ENCODE data around the gene PEX16. TPM values are rescaled to one million over a fixed set of nuclear protein-coding genes. Genes with fewer than 3 reads are reported as not detected.

PEX16 gene
- polyA plus RNA-seq (2013), result 24.9 TPM

DNA sequence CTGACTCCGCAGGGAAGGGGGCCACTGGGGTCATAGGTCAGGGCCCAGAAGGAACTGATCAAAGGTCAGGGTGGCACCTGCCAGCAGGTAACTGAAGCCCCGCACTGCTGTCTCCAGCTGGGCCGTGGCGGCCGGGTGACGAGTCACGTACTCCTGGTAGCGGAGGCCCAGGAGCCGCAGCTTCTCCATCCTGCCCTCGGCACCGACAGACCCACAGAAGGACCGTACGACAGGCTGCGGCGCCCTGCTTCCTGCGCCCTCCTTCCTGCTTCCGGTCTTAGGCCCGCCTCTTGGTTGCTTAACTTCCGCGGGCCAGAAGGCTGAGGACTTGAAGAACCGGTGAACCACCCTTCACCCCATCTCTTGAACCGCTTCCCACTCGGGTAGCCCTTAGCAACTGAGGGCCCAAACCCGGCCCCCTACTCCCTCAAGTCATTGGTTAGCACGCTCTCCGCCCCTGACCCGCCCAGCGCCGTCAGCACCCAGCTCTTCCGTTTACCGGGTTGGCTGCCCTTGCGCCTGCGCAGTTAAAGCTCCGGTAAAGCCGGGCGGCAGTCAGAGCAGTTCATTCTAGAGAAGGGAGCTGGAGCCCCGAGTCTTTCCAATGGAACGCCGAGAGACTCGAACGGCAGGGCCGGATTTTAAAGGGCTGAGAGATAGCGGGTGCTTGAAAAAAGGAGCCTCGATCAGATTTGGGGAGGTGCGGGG is at the start of gene PEX16:
TSS of gene PEX16 (minus strand) at position 255 of the 708 bp plus-strand sequence. CDS start at position 189, 66 bp downstream.
- Histone ChIP-seq H3K9me3 (ENCODE audit: control extremely low read depth in 1 of 5, control insufficient read depth in 4 of 5, insufficient read depth in 2 of 5, low read depth in 1 of 5, low read length in 4 of 5) (no peaks in the 10 kb centered on the region), H3K27me3 (replicated peaks in 2 of 5; ENCODE audit: control insufficient read depth in 4 of 5, insufficient read depth in 5 of 5, low read length in 4 of 5) (peaks cover 0 to 19% (median 3%) of the 10 kb centered on the region in 5 experiments)

DNA sequence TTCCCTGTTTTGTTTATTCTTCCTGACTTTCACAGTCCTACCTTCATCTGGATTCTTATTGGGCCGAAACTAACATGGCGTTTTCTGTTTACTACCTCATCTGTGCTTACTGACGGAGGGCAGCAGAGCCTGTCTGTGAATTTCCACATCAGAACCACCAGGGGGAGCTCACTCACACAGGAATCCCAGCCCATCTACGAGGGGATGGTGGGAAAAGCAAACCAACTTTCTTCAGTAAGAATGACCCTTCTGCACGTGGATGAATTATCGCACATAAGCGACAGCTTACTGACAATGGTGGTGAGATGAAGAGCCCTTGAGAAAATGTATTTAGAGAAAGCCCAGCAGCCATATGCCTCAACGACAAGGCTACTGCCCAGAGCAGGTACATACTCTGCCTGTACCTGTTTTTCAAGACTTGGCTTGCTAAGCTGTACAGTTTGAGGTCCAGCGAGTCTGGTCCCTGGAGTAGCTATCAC is 47.3 kb upstream of the PEX16 start:
- Histone ChIP-seq H3K27ac (ENCODE audit: insufficient read depth in 1 of 2, low read depth in 1 of 2, low read length in 2 of 2, poor library complexity in 1 of 2, severe bottlenecking in 2 of 2) (no peak overlapping the region), H3K4me1 (ENCODE audit: control extremely low read depth in 1 of 4, control insufficient read depth in 4 of 4, insufficient read depth in 4 of 4, low read length in 3 of 4) (peaks cover 0 to 6% (median 4%) of the 10 kb centered on the region in 4 experiments), H3K4me3 (ENCODE audit: control insufficient read depth in 1 of 7, extremely low read depth in 1 of 7, insufficient read depth in 4 of 7, low read depth in 2 of 7, low read length in 6 of 7) (no peak overlapping the region), H3K36me3 (ENCODE audit: control insufficient read depth in 4 of 4, insufficient read depth in 4 of 4, low read length in 3 of 4) (peaks cover 21 to 56% (median 32%) of the 10 kb centered on the region in 4 experiments), H3K9me3 (ENCODE audit: control extremely low read depth in 1 of 5, control insufficient read depth in 4 of 5, insufficient read depth in 2 of 5, low read depth in 1 of 5, low read length in 4 of 5) (no peaks in the 10 kb centered on the region), H3K27me3 (replicated peaks in 2 of 5; ENCODE audit: control insufficient read depth in 4 of 5, insufficient read depth in 5 of 5, low read length in 4 of 5) (no peaks in the 10 kb centered on the region)
- CTCF ChIA-PET, result interaction anchor here (0.8 to 4.5 kb wide), 32 partner anchors 9 to 351 kb away, joined by 3 to 40 read pairs (median 6); partner anchors contain the start of gene PEX16
- 54% methylated on average over 5 of the region's 9 CpGs for WGBS (ENCODE audit: insufficient coverage)
- POLR2A ChIA-PET, result no interaction called here
- peak; percentile 76 to 86 (median 80) for DNase-seq

More for the DNA sequence above, at the start of gene PEX16:
- H3K4me3 ChIP-seq (ENCODE audit: control insufficient read depth in 1 of 7, extremely low read depth in 1 of 7, insufficient read depth in 4 of 7, low read depth in 2 of 7, low read length in 6 of 7), result peak within 1 kb of the TSS; percentile 86 to 98 (median 93)
- POLR2A ChIA-PET, result interaction anchor here (2.3 kb wide), 1 partner anchor 19 kb away, joined by 6 read pairs; no protein-coding TSS in a partner anchor
- peaks cover 0 to 35% (median 21%) of the 10 kb centered on the region in 4 experiments for H3K36me3 ChIP-seq (ENCODE audit: control insufficient read depth in 4 of 4, insufficient read depth in 4 of 4, low read length in 3 of 4)
- peak; percentile 99 to 100 (median 99) for DNase-seq
- peak within 1 kb of the TSS; percentile 83 to 95 for H3K27ac ChIP-seq (ENCODE audit: insufficient read depth in 1 of 2, low read depth in 1 of 2, low read length in 2 of 2, poor library complexity in 1 of 2, severe bottlenecking in 2 of 2)
- peaks cover 4 to 50% (median 39%) of the 10 kb centered on the region in 4 experiments for H3K4me1 ChIP-seq (ENCODE audit: control extremely low read depth in 1 of 4, control insufficient read depth in 4 of 4, insufficient read depth in 4 of 4, low read length in 3 of 4)
- WGBS (ENCODE audit: insufficient coverage), result under 1% methylated on average over 43 of the region's 45 CpGs
- CTCF ChIA-PET, result interaction anchor here (0.8 to 1.3 kb wide), 4 partner anchors 9 to 48 kb away, joined by 3 to 5 read pairs (median 3); no protein-coding TSS in a partner anchor

DNA sequence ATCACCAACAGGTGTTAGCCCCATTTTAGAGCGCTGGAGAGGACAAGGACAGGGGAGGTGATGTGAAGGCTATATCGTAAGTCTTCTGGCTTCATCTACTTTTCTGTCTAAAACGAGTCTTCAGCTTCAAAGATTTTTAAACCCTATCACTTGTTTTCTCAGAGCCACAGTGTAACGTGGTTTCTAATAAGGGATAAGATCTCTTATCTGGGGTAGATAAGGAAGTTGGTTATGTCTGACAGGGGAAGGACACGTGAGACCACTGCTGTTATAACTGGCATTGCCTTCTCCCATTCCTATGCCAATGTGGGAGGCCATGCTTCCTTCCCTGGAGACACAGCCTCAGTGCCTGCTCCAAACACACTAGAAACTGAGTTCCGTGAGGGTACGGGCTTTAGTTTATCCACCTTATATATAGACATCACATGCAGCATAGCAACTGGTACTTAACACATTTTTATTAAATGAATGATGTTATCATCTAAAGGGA is 44.1 kb upstream of the PEX16 start:
- no peak for DNase-seq
- Histone ChIP-seq H3K36me3 (ENCODE audit: control insufficient read depth in 4 of 4, insufficient read depth in 4 of 4, low read length in 3 of 4) (peaks cover 13 to 45% (median 20%) of the 10 kb centered on the region in 4 experiments), H3K4me1 (ENCODE audit: control extremely low read depth in 1 of 4, control insufficient read depth in 4 of 4, insufficient read depth in 4 of 4, low read length in 3 of 4) (peaks cover 0 to 6% (median 4%) of the 10 kb centered on the region in 4 experiments), H3K27me3 (replicated peaks in 2 of 5; ENCODE audit: control insufficient read depth in 4 of 5, insufficient read depth in 5 of 5, low read length in 4 of 5) (no peaks in the 10 kb centered on the region), H3K4me3 (ENCODE audit: control insufficient read depth in 1 of 7, extremely low read depth in 1 of 7, insufficient read depth in 4 of 7, low read depth in 2 of 7, low read length in 6 of 7) (no peak overlapping the region), H3K27ac (ENCODE audit: insufficient read depth in 1 of 2, low read depth in 1 of 2, low read length in 2 of 2, poor library complexity in 1 of 2, severe bottlenecking in 2 of 2) (no peak overlapping the region), H3K9me3 (ENCODE audit: control extremely low read depth in 1 of 5, control insufficient read depth in 4 of 5, insufficient read depth in 2 of 5, low read depth in 1 of 5, low read length in 4 of 5) (peaks cover 0 to 6% (median 0%) of the 10 kb centered on the region in 5 experiments)
- 59% methylated on average over 3 of the region's 7 CpGs for WGBS (ENCODE audit: insufficient coverage)
- ChIA-PET POLR2A (no interaction called here), CTCF (interaction anchor here (4.5 kb wide), 1 partner anchor 45 kb away, joined by 40 read pairs; no protein-coding TSS in a partner anchor)

DNA sequence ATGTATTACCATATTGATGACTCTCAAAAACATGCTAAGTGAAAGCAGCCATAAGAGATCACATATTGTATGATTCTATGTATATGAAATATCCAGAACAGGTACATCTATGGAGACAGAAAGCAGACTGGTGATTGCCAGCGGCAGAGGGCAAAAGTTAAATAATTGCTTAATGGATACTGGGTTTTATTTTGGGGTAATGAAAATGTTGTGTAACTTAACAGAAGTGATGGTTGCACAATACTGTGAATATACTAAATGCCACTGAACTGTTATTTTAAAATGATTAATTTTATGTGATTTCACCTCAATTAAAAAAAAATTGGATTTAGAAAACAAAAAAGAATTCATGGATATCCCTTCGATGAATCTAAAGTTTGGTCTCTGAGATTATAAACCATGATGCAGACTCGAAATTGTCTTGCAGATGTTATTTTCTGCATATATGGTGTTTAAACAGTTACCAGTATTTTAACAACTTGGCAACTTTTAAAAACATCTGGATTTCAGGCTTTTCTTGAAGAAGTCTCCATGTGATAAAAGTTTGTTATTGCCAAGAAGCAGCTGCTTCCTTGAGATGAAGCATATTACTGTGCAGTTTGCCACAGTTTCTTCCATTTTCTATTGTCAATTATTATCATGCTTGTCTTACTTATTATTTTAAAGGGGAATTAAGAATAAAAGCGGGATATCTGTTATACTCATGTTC is 42.9 kb upstream of the PEX16 start:
- Histone ChIP-seq H3K4me1 (ENCODE audit: control extremely low read depth in 1 of 4, control insufficient read depth in 4 of 4, insufficient read depth in 4 of 4, low read length in 3 of 4) (peaks cover 0 to 6% (median 4%) of the 10 kb centered on the region in 4 experiments), H3K27ac (ENCODE audit: insufficient read depth in 1 of 2, low read depth in 1 of 2, low read length in 2 of 2, poor library complexity in 1 of 2, severe bottlenecking in 2 of 2) (no peak overlapping the region), H3K4me3 (ENCODE audit: control insufficient read depth in 1 of 7, extremely low read depth in 1 of 7, insufficient read depth in 4 of 7, low read depth in 2 of 7, low read length in 6 of 7) (no peak overlapping the region), H3K36me3 (ENCODE audit: control insufficient read depth in 4 of 4, insufficient read depth in 4 of 4, low read length in 3 of 4) (peaks cover 16 to 50% (median 21%) of the 10 kb centered on the region in 4 experiments), H3K9me3 (ENCODE audit: control extremely low read depth in 1 of 5, control insufficient read depth in 4 of 5, insufficient read depth in 2 of 5, low read depth in 1 of 5, low read length in 4 of 5) (peaks cover 0 to 7% (median 0%) of the 10 kb centered on the region in 5 experiments), H3K27me3 (replicated peaks in 2 of 5; ENCODE audit: control insufficient read depth in 4 of 5, insufficient read depth in 5 of 5, low read length in 4 of 5) (no peaks in the 10 kb centered on the region)
- CTCF ChIA-PET, result no interaction called here
- DNase-seq, result peak in 1 of 3 donors; percentile 6
- POLR2A ChIA-PET, result no interaction called here
- WGBS (ENCODE audit: insufficient coverage), result no CpG with 5 or more reads among the region's 4 CpGs

DNA sequence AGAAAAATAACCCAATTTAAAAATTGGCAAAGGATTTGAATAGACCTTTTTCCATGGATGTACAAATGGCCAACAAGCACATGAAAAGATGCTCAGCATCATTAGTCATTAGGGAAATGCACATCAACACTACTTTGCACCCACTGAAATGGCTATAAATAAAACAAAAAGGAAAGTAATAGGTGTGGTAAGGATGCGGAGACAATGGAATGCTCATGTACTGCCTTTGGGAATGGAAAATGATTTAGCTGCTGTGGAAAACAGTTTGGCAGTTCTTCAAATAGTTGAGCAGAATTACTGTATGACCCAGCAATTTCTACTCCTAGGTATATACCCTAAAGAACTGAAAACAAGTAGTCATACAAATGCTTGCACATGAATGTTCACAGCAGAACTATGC is 42.2 kb upstream of the PEX16 start:
- peaks cover 14 to 50% (median 18%) of the 10 kb centered on the region in 4 experiments for H3K36me3 ChIP-seq (ENCODE audit: control insufficient read depth in 4 of 4, insufficient read depth in 4 of 4, low read length in 3 of 4)
- H3K4me3 ChIP-seq (ENCODE audit: control insufficient read depth in 1 of 7, extremely low read depth in 1 of 7, insufficient read depth in 4 of 7, low read depth in 2 of 7, low read length in 6 of 7), result no peak overlapping the region
- H3K4me1 ChIP-seq (ENCODE audit: control extremely low read depth in 1 of 4, control insufficient read depth in 4 of 4, insufficient read depth in 4 of 4, low read length in 3 of 4), result peaks cover 0 to 6% (median 4%) of the 10 kb centered on the region in 4 experiments
- WGBS (ENCODE audit: insufficient coverage), result no CpG with 5 or more reads among the region's 1 CpG
- no peak for DNase-seq
- CTCF ChIA-PET, result no interaction called here
- H3K27me3 ChIP-seq (replicated peaks in 2 of 5; ENCODE audit: control insufficient read depth in 4 of 5, insufficient read depth in 5 of 5, low read length in 4 of 5), result no peaks in the 10 kb centered on the region
- POLR2A ChIA-PET, result no interaction called here
- H3K9me3 ChIP-seq (ENCODE audit: control extremely low read depth in 1 of 5, control insufficient read depth in 4 of 5, insufficient read depth in 2 of 5, low read depth in 1 of 5, low read length in 4 of 5), result peaks cover 0 to 7% (median 0%) of the 10 kb centered on the region in 5 experiments
- no peak overlapping the region for H3K27ac ChIP-seq (ENCODE audit: insufficient read depth in 1 of 2, low read depth in 1 of 2, low read length in 2 of 2, poor library complexity in 1 of 2, severe bottlenecking in 2 of 2)

DNA sequence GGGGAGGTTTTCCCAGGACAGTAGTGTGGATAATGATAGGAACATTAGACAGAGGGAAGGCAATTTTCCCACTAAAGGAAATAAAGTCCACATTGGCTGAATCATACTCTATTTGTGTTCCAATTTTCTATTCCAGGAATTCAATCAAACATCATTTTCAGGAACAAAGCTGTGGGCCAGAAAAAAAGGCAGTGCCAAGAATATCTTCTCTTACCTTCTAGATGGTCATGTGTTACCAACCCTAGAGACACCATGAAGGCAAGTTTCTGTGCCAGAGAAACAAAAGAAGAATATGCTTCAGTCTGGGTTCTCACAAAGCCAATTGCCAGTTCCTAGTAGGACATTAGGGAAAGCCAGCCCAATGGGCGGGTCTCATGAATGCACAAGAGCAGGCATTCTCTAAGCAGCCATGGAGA is 32.3 kb upstream of the PEX16 start:
- Histone ChIP-seq H3K4me3 (ENCODE audit: control insufficient read depth in 1 of 7, extremely low read depth in 1 of 7, insufficient read depth in 4 of 7, low read depth in 2 of 7, low read length in 6 of 7) (no peak overlapping the region), H3K4me1 (ENCODE audit: control extremely low read depth in 1 of 4, control insufficient read depth in 4 of 4, insufficient read depth in 4 of 4, low read length in 3 of 4) (no peaks in the 10 kb centered on the region), H3K27me3 (replicated peaks in 2 of 5; ENCODE audit: control insufficient read depth in 4 of 5, insufficient read depth in 5 of 5, low read length in 4 of 5) (no peaks in the 10 kb centered on the region), H3K9me3 (ENCODE audit: control extremely low read depth in 1 of 5, control insufficient read depth in 4 of 5, insufficient read depth in 2 of 5, low read depth in 1 of 5, low read length in 4 of 5) (no peaks in the 10 kb centered on the region), H3K36me3 (ENCODE audit: control insufficient read depth in 4 of 4, insufficient read depth in 4 of 4, low read length in 3 of 4) (peaks cover 34 to 67% (median 50%) of the 10 kb centered on the region in 4 experiments), H3K27ac (ENCODE audit: insufficient read depth in 1 of 2, low read depth in 1 of 2, low read length in 2 of 2, poor library complexity in 1 of 2, severe bottlenecking in 2 of 2) (no peak overlapping the region)
- POLR2A ChIA-PET, result interaction anchor here (0.5 kb wide), 1 partner anchor 20 kb away, joined by 3 read pairs; no protein-coding TSS in a partner anchor
- 89% methylated on average over 1 of the region's 1 CpG for WGBS (ENCODE audit: insufficient coverage)
- no peak for DNase-seq
- CTCF ChIA-PET, result no interaction called here

Data from common myeloid progenitor, CD34-positive (primary cell).